ENCODE data around the gene KCNQ1. TPM values are rescaled to one million over a fixed set of nuclear protein-coding genes. Genes with fewer than 3 reads are reported as not detected.

KCNQ1 gene
- total RNA-seq, 2 experiments from 2014 or later = 20.4 to 24.3 TPM

DNA sequence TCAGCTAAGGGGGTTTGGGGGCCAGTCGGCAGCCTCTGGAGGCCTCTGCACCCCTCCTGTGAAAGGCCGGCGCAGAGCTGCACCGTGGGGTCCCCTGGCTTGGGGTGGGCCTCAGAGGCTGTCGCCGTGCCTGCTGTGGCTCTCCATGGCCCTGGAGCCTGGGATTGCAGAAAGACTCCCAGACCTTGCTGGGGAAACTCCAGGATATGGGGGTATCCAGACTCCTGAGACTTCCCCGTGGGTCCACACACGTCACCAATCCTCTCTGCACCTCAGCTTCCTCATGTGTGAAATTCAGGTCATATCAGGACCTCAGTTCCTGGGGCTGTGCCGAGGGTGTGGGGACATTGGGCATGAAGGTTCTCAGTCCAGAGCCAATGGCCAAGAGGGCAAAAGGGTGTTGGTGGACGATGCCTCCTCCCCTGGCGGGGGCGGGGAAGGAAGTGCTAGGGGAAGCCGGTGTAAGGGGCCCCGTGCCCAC is 97.1 kb downstream of the KCNQ1 start:
- H3K9me3 Mint-ChIP-seq = no peaks in the 10 kb centered on the region
- H3K36me3 Mint-ChIP-seq (ENCODE audit: low read depth) = no peaks in the 10 kb centered on the region
- no peak for DNase-seq
- ChIA-PET POLR2A (no interaction called here), CTCF (interaction anchor here (2.2 kb wide), 1 partner anchor 10 kb away, joined by 8 read pairs; no protein-coding TSS in a partner anchor)
- H3K4me3 Mint-ChIP-seq = no peak overlapping the region
- no peaks in the 10 kb centered on the region for H3K27me3 Mint-ChIP-seq
- peaks cover 7% of the 10 kb centered on the region for H3K4me1 Mint-ChIP-seq
- no peak overlapping the region for H3K27ac Mint-ChIP-seq

DNA sequence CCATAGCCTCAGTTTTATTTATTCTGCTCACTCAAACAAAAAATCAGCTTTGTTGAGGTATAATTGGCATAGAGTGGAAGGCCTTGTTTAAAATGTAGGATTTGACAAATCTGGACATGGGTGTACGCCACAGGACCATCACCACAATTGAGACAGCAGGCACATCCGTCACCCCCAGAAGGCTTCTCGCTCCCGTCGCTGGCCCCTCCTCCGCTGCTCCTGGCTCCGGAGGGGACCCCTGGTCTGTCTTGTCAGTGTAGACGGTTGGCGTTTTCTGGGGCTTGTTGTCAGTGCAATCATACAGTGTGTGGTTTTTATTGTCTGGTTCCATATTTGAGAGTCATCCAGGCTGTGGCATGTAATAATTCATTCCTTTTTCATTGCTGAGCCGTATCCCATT is 97.6 kb downstream of the KCNQ1 start:
- Mint-ChIP-seq H3K9me3 (no peaks in the 10 kb centered on the region), H3K27me3 (no peaks in the 10 kb centered on the region), H3K27ac (no peak overlapping the region), H3K4me1 (peaks cover 7% of the 10 kb centered on the region), H3K36me3 (ENCODE audit: low read depth) (no peaks in the 10 kb centered on the region), H3K4me3 (no peak overlapping the region)
- DNase-seq = no peak
- ChIA-PET CTCF (interaction anchor here (2.2 kb wide), 1 partner anchor 10 kb away, joined by 8 read pairs; no protein-coding TSS in a partner anchor), POLR2A (no interaction called here)

GRCh38 chr11:2547806-2548205 is 103.0 kb downstream of the KCNQ1 start:
- Mint-ChIP-seq H3K9me3 (no peaks in the 10 kb centered on the region), H3K27ac (no peak overlapping the region), H3K36me3 (ENCODE audit: low read depth) (no peaks in the 10 kb centered on the region), H3K4me1 (peaks cover 5% of the 10 kb centered on the region), H3K27me3 (no peaks in the 10 kb centered on the region), H3K4me3 (no peak overlapping the region)
- ChIA-PET CTCF (no interaction called here), POLR2A (no interaction called here)
- no peak for DNase-seq

DNA sequence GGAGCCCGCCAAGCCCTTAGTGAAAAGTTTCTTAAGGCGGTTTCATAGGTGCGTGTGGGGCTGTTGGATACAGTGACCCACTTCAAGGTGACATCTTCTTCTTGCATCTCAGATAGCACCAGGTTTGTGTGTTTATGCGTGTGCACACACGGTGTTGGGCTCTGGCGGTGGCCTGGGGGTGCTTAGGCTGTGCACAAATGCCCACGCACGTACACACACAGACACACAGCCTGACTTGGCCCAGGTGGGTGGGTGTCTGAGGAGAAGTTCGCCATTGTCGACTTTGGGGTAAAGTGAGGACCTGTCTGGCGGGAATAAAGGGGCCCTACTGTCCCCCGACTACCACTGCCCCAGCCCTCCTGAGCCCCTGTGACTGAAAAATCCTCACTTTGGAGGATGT is 103.8 kb downstream of the KCNQ1 start:
- Mint-ChIP-seq H3K36me3 (ENCODE audit: low read depth) (no peaks in the 10 kb centered on the region), H3K27me3 (no peaks in the 10 kb centered on the region), H3K9me3 (no peaks in the 10 kb centered on the region), H3K27ac (no peak overlapping the region), H3K4me1 (peaks cover 4% of the 10 kb centered on the region), H3K4me3 (no peak overlapping the region)
- CTCF ChIA-PET = no interaction called here
- POLR2A ChIA-PET = no interaction called here
- DNase-seq = no peak

GRCh38 chr11:2549080-2549479 is 104.3 kb downstream of the KCNQ1 start:
- no peaks in the 10 kb centered on the region for H3K9me3 Mint-ChIP-seq
- H3K36me3 Mint-ChIP-seq (ENCODE audit: low read depth) = no peaks in the 10 kb centered on the region
- H3K4me1 Mint-ChIP-seq = peaks cover 4% of the 10 kb centered on the region
- no peak overlapping the region for H3K4me3 Mint-ChIP-seq
- DNase-seq = no peak
- ChIA-PET CTCF (no interaction called here), POLR2A (no interaction called here)
- no peaks in the 10 kb centered on the region for H3K27me3 Mint-ChIP-seq
- no peak overlapping the region for H3K27ac Mint-ChIP-seq

GRCh38 chr11:2549491-2549875 is 104.7 kb downstream of the KCNQ1 start:
- Mint-ChIP-seq H3K36me3 (ENCODE audit: low read depth) (no peaks in the 10 kb centered on the region), H3K4me3 (no peak overlapping the region), H3K27me3 (no peaks in the 10 kb centered on the region), H3K9me3 (no peaks in the 10 kb centered on the region), H3K4me1 (peaks cover 4% of the 10 kb centered on the region), H3K27ac (no peak overlapping the region)
- ChIA-PET CTCF (no interaction called here), POLR2A (no interaction called here)
- DNase-seq = no peak

DNA sequence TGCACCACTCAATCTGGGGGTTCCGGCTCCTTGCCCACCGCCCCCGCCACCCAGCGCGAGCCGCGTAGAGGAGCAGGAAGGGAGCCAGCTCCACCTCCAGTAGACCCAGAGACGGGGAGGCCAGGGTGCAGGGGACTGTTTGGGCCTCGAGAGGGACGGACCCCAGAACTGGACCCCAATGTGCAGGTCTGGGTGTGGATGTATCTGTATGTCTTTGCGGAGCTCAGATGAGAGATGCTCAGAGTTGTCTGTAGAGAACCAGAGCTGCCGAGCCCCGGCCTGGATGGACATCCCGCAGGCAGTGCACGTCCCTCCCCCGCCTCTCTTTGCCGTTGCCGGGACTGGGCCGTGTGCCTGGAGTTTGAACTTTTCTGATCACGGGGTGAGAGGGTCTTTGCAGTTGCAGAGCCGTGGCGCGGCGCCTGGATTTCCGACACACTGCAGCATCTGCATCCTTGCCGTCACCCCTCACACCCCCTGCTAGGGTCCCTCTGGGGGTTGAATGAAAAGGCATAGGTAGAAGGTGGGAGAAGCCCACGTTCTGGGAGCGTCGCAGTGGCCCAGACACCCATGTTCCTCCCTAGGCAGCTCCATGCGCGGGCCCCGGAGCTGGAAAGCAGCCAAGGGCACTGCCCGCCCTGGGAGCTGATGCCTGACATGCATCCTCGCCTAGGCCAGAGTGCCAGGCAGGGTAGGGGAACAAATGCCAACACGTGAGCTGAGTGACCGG is 105.2 kb downstream of the KCNQ1 start:
- Mint-ChIP-seq H3K36me3 (ENCODE audit: low read depth) (no peaks in the 10 kb centered on the region), H3K27ac (no peak overlapping the region), H3K9me3 (no peaks in the 10 kb centered on the region), H3K27me3 (no peaks in the 10 kb centered on the region), H3K4me1 (peaks cover 4% of the 10 kb centered on the region), H3K4me3 (no peak overlapping the region)
- no peak for DNase-seq
- CTCF ChIA-PET = no interaction called here
- POLR2A ChIA-PET = no interaction called here

DNA sequence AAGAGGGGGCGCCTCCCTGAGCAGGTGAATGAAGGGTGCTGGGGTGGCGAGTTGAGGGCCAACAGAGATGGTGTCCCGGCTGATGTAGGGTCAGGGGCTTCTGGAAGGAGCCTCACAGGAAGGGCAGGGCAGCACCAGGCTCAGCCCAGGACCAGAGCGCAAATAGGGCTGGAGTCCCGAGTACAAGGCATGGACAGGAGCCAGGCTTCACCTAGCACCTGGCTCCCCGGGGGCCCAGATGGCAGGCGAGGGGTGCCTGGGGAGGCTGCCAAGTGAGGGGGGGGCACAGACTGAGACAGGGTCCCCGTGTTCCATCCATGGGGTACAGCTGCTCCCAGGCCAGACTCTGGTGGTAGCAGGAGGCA is 105.8 kb downstream of the KCNQ1 start:
- no peak overlapping the region for H3K27ac Mint-ChIP-seq
- no peak for DNase-seq
- no peaks in the 10 kb centered on the region for H3K27me3 Mint-ChIP-seq
- no peaks in the 10 kb centered on the region for H3K36me3 Mint-ChIP-seq (ENCODE audit: low read depth)
- no peak overlapping the region for H3K4me3 Mint-ChIP-seq
- no peaks in the 10 kb centered on the region for H3K9me3 Mint-ChIP-seq
- H3K4me1 Mint-ChIP-seq = peaks cover 4% of the 10 kb centered on the region
- ChIA-PET POLR2A (no interaction called here), CTCF (no interaction called here)

DNA sequence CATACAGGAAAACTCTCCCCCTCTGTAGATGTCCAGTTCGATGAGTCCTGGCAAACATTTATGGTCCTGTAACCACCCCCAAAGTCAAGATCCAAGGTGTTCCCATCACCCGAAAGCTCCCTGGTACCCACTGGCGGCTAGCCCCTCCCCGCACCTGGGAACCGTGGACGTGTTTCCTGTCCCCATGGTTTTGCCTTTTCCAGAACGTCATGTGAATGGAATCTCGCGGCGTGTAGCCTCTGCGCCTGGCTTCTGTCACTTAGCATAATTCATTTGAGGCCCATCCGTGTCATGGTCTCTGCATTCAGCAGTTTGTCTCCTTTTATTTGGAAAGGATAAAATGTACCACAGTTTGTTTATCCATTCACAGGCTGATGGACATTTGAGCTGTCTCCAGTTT is 106.3 kb downstream of the KCNQ1 start:
- H3K27ac Mint-ChIP-seq = no peak overlapping the region
- ChIA-PET CTCF (no interaction called here), POLR2A (no interaction called here)
- H3K36me3 Mint-ChIP-seq (ENCODE audit: low read depth) = no peaks in the 10 kb centered on the region
- no peaks in the 10 kb centered on the region for H3K9me3 Mint-ChIP-seq
- H3K27me3 Mint-ChIP-seq = no peaks in the 10 kb centered on the region
- H3K4me3 Mint-ChIP-seq = no peak overlapping the region
- DNase-seq = no peak
- peaks cover 4% of the 10 kb centered on the region for H3K4me1 Mint-ChIP-seq

GRCh38 chr11:2552210-2552609 is 107.4 kb downstream of the KCNQ1 start:
- Mint-ChIP-seq H3K27me3 (no peaks in the 10 kb centered on the region), H3K4me3 (no peak overlapping the region), H3K9me3 (no peaks in the 10 kb centered on the region), H3K36me3 (ENCODE audit: low read depth) (no peaks in the 10 kb centered on the region), H3K4me1 (peaks cover 4% of the 10 kb centered on the region), H3K27ac (no peak overlapping the region)
- CTCF ChIA-PET = no interaction called here
- no peak for DNase-seq
- POLR2A ChIA-PET = no interaction called here

DNA sequence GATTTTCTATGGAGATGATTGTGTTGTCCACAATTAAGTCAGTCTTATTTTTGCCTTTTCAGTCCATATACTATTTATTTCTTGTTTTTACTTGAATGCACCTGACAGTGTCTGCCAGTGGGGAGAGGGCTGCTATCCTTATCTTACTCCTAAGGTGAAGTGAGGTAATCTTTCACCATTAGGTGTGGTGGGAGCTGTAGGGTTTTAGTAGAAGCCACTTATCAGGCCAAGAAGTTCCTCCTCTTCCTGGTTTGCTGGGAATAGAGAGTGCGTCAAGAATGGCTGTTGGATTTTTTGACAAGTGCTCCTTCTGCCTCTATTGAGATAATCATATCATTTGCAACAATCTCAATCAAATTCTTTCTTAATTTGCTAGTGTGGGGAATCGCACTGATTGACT is 108.4 kb downstream of the KCNQ1 start:
- POLR2A ChIA-PET = no interaction called here
- Mint-ChIP-seq H3K27ac (no peak overlapping the region), H3K9me3 (no peaks in the 10 kb centered on the region), H3K27me3 (no peaks in the 10 kb centered on the region), H3K4me3 (no peak overlapping the region), H3K4me1 (peaks cover 4% of the 10 kb centered on the region), H3K36me3 (ENCODE audit: low read depth) (no peaks in the 10 kb centered on the region)
- DNase-seq = no peak
- CTCF ChIA-PET = no interaction called here

GRCh38 chr11:2553886-2554285 is 109.1 kb downstream of the KCNQ1 start:
- H3K9me3 Mint-ChIP-seq = no peaks in the 10 kb centered on the region
- ChIA-PET POLR2A (no interaction called here), CTCF (interaction anchor here (0.6 to 0.8 kb wide), 2 partner anchors 13 to 591 kb away, joined by 3 to 4 read pairs; no protein-coding TSS in a partner anchor)
- no peak for DNase-seq
- no peak overlapping the region for H3K4me3 Mint-ChIP-seq
- H3K27me3 Mint-ChIP-seq = no peaks in the 10 kb centered on the region
- H3K4me1 Mint-ChIP-seq = peaks cover 4% of the 10 kb centered on the region
- no peaks in the 10 kb centered on the region for H3K36me3 Mint-ChIP-seq (ENCODE audit: low read depth)
- H3K27ac Mint-ChIP-seq = no peak overlapping the region

GRCh38 chr11:2554338-2555207 is 109.8 kb downstream of the KCNQ1 start:
- no peaks in the 10 kb centered on the region for H3K27me3 Mint-ChIP-seq
- no peak for DNase-seq
- H3K27ac Mint-ChIP-seq = no peak overlapping the region
- POLR2A ChIA-PET = no interaction called here
- CTCF ChIA-PET = interaction anchor here (0.6 to 1.5 kb wide), 3 partner anchors 12 to 249 kb away, joined by 3 to 4 read pairs (median 3); no protein-coding TSS in a partner anchor
- no peaks in the 10 kb centered on the region for H3K36me3 Mint-ChIP-seq (ENCODE audit: low read depth)
- peaks cover 4% of the 10 kb centered on the region for H3K4me1 Mint-ChIP-seq
- H3K9me3 Mint-ChIP-seq = no peaks in the 10 kb centered on the region
- H3K4me3 Mint-ChIP-seq = no peak overlapping the region

Measured in activated CD4-positive, alpha-beta T cell treated with anti-CD3 and anti-CD28 coated beads, Interleukin-2, amount 10 ng/mL, durations not matched to agents 7 days and 5 days (primary cell).